Endothelial cell of umbilical vein (primary cell): ENCODE measurements around the gene MAML2. TPM values are rescaled to one million over a fixed set of nuclear protein-coding genes. Genes with fewer than 3 reads are reported as not detected.

Experiments
- BruUV-seq: library from RNA; stranded (reverse); fragments of 400-500 nt; replicated peaks from 2 replicates; lab custom pipeline; 2021; lab: Mats Ljungman, UMichigan
- CTCF ChIA-PET: fragments of 300-600, 350-600 bp; sonication (Branson Sonifier 250); formaldehyde crosslinking; loops from one replicate; lab custom pipeline; 2021; ENCODE audit warnings: antibody characterized with exemption, inconsistent platforms; lab: Charles Lee
- POLR2A ChIA-PET: fragments of 300-600, 350-600 bp; sonication (Branson Sonifier 250); formaldehyde crosslinking; loops from one replicate; lab custom pipeline; 2021; ENCODE audit warnings: antibody characterized with exemption, inconsistent platforms; lab: Charles Lee
- DNase-seq: peaks from one replicate; pipeline ENCODE4 v3.0.0-alpha.2; 2011; ENCODE audit warnings: low read depth, low spot score
- FAIRE-seq: peaks from 2 replicates; lab custom pipeline; 2011; peaks lifted over from hg19 to GRCh38; lab: Jason Lieb, UNC
- H2AFZ ChIP-seq: 2 replicates; pipeline ENCODE4 v1.6.0; 2012; ENCODE audit warnings: low read depth, low read length, control low read depth, inconsistent platforms
- H3K27ac ChIP-seq: 2 replicates; pipeline ENCODE4 v1.5.1; 2011; ENCODE audit warnings: low read depth, mild to moderate bottlenecking, control low read depth, low read length, moderate library complexity; ENCODE audit not compliant: insufficient read depth
- H3K27me3 ChIP-seq, 2 experiments: 2 replicates each; pipeline versions ENCODE4 v1.6.0 to v1.6.1; 2011; ENCODE audit warnings: low read length in 2 of 2, mixed read lengths in 1 of 2; ENCODE audit not compliant: control insufficient read depth in 2 of 2, insufficient read depth in 2 of 2
- H3K36me3 ChIP-seq, 2 experiments: 2 replicates in 1 of 2; 3 replicates in 1 of 2; pipeline ENCODE4 v1.5.1; 2011; ENCODE audit warnings: low read length in 2 of 2, mild to moderate bottlenecking in 1 of 2, moderate library complexity in 1 of 2; ENCODE audit not compliant: control insufficient read depth in 2 of 2, insufficient read depth in 2 of 2; ENCODE audit errors: extremely low read depth in 1 of 2
- H3K4me1 ChIP-seq: 3 replicates; pipeline ENCODE4 v1.5.1; 2011; ENCODE audit warnings: mild to moderate bottlenecking, low read length; ENCODE audit not compliant: control insufficient read depth, insufficient read depth; ENCODE audit errors: extremely low read depth
- H3K4me2 ChIP-seq: 2 replicates; pipeline ENCODE4 v1.6.1; 2011; ENCODE audit warnings: low read length, control low read depth, mixed read lengths; ENCODE audit not compliant: insufficient read depth
- H3K4me3 ChIP-seq, 3 experiments: fragments of 200-600 bp in 1 of 3; sonication (generic), shearing (Covaris generic) in 1 of 3; replicated peaks in 1 of 3; 2 replicates each; pipeline ENCODE4 v1.5.1; 2011 to 2016; ENCODE audit warnings: control low read depth in 3 of 3, low read length in 3 of 3, mild to moderate bottlenecking in 2 of 3, inconsistent platforms in 1 of 3, low read depth in 1 of 3, moderate library complexity in 1 of 3; ENCODE audit not compliant: insufficient read depth in 1 of 3
- H3K79me2 ChIP-seq: 2 replicates; pipeline ENCODE4 v1.6.0; 2012; ENCODE audit warnings: low read length, inconsistent platforms; ENCODE audit not compliant: control insufficient read depth, insufficient read depth
- H3K9ac ChIP-seq: replicated peaks from 2 replicates; pipeline ENCODE3; 2011; ENCODE audit warnings: low read length, control low read depth; ENCODE audit not compliant: insufficient read depth; ENCODE audit errors: extremely low read depth
- H3K9me1 ChIP-seq: replicated peaks from 3 replicates; pipeline ENCODE4 v1.6.0; 2011; ENCODE audit warnings: mild to moderate bottlenecking, low read length; ENCODE audit not compliant: control insufficient read depth, insufficient read depth; ENCODE audit errors: extremely low read depth
- H3K9me3 ChIP-seq: replicated peaks from 2 replicates; pipeline ENCODE4 v1.5.1; 2012; ENCODE audit warnings: low read length, inconsistent platforms; ENCODE audit not compliant: control insufficient read depth, insufficient read depth
- H4K20me1 ChIP-seq: replicated peaks from 2 replicates; pipeline ENCODE3; 2011; ENCODE audit warnings: mild to moderate bottlenecking, low read length; ENCODE audit not compliant: control insufficient read depth, insufficient read depth; ENCODE audit errors: extremely low read depth
- CTCF ChIP-seq, 2 donors: IDR thresholded peaks; 1 replicate in 1 of 2; 2 replicates in 1 of 2; pipeline ENCODE4 v1.5.1; 2011; ENCODE audit warnings: low read length in 2 of 2, mild to moderate bottlenecking in 2 of 2, moderate library complexity in 2 of 2, control low read depth in 1 of 2, inconsistent platforms in 1 of 2, low read depth in 1 of 2; ENCODE audit not compliant: insufficient read depth in 1 of 2; ENCODE audit errors: extremely low read depth in 1 of 2
- EZH2 ChIP-seq: IDR thresholded peaks from 2 replicates; pipeline ENCODE4 v1.6.1; 2012; ENCODE audit warnings: borderline replicate concordance, low read depth, mild to moderate bottlenecking, moderate library complexity, low read length, inconsistent platforms; ENCODE audit not compliant: severe bottlenecking
- FOS ChIP-seq: IDR thresholded peaks from 2 replicates; pipeline ENCODE4 v1.6.1; 2011; ENCODE audit warnings: mild to moderate bottlenecking, low read length, moderate library complexity, borderline replicate concordance; ENCODE audit not compliant: insufficient read depth
- GATA2 ChIP-seq: IDR thresholded peaks from 2 replicates; pipeline ENCODE4 v1.7.0; 2011; ENCODE audit warnings: low read depth, mild to moderate bottlenecking, moderate library complexity, mixed read lengths, low read length; ENCODE audit not compliant: insufficient read length, insufficient read depth
- JUN ChIP-seq: IDR thresholded peaks from 2 replicates; pipeline ENCODE4 v1.6.1; 2011; ENCODE audit warnings: borderline replicate concordance, low read depth; ENCODE audit not compliant: insufficient read length, insufficient read depth
- MAX ChIP-seq: IDR thresholded peaks from 2 replicates; pipeline ENCODE4 v1.6.1; 2011; ENCODE audit not compliant: insufficient read depth, insufficient read length
- MYC ChIP-seq: IDR thresholded peaks from one replicate; pipeline ENCODE4 v1.6.1; 2011; ENCODE audit warnings: mild to moderate bottlenecking, low read depth, low read length
- POLR2A ChIP-seq: IDR thresholded peaks from 2 replicates; pipeline ENCODE4 v1.6.1; 2012; ENCODE audit warnings: low read depth, mild to moderate bottlenecking, control low read depth, low read length
- POLR2AphosphoS5 ChIP-seq: IDR thresholded peaks from 2 replicates; pipeline ENCODE4 v1.6.1; 2012; ENCODE audit warnings: low read depth, mild to moderate bottlenecking, control low read depth, low read length, moderate library complexity; ENCODE audit not compliant: insufficient read depth
- dilution Hi-C: fragments of 300-500 bp; cut with MboI; formaldehyde crosslinking; loops from one replicate; pipeline ENCODE4 v1.15.0; 2019; ENCODE audit warnings: low sequenced_read_pairs; ENCODE audit not compliant: extremely low pct_ligation_motif_present
- intact Hi-C: fragments of 100-400 bp; cut with micrococcal nuclease; formaldehyde crosslinking; loops from one replicate; pipeline ENCODE4 v1.10.0; 2022
- polyA plus RNA-seq, 4 experiments: library from polyadenylated mRNA; depleted of rRNA in 3 of 4; stranded (reverse) in 3 of 4; unstranded in 1 of 4; fragments of >200 nt; gene quantifications; 2 replicates each; pipeline versions ENCODE4 v1.2.1 to v1.2.3, GENCODE V29; 2011 to 2012; ENCODE audit warnings: missing spikeins in 1 of 4
- total RNA-seq: library from RNA; stranded (reverse); gene quantifications from 2 replicates; pipeline ENCODE4 v1.2.3, GENCODE V29; 2021

MAML2 gene
- total and polyA plus RNA-seq, 2 donors (not counting 3 experiments of a cell fraction or from before 2014, with no cell fraction given), result 12.4 to 16.8 TPM

GRCh38 chr11:96101146-96101545, 241.8 kb downstream of the MAML2 start:
- TF ChIP-seq MAX (no peak), POLR2AphosphoS5 (no peak), GATA2 (no peak), EZH2 (no peak), CTCF (IDR thresholded peaks at IDR 0.05; ENCODE audit: extremely low read depth in 1 of 2, insufficient read depth in 1 of 2, low read depth in 1 of 2, low read length in 2 of 2) (no peak), FOS (no peak), POLR2A (no peak), MYC (no peak), JUN (no peak)
- H3K79me2 ChIP-seq, result no peaks in the 10 kb centered on the region
- H3K9ac ChIP-seq, result no peak overlapping the region
- ChIA-PET POLR2A (no interaction called here), CTCF (interaction anchor here (0.7 to 2.1 kb wide), 3 partner anchors 46 to 242 kb away, joined by 3 to 8 read pairs (median 5); partner anchors contain the start of gene MAML2)
- no peaks in the 10 kb centered on the region for H4K20me1 ChIP-seq
- FAIRE-seq (no peak), DNase-seq (no peak)
- dilution Hi-C loops, result no loop called here
- intact Hi-C loops, result loop anchor here (5.0 kb wide), 1 partner anchor 241 kb away; the partner anchor contains the start of gene MAML2
- H3K4me3 ChIP-seq, result no peak overlapping the region
- no peak overlapping the region for H3K27ac ChIP-seq
- H3K9me1 ChIP-seq, result no peaks in the 10 kb centered on the region
- H3K4me2 ChIP-seq, result no peak overlapping the region
- peaks cover 30% of the 10 kb centered on the region for H3K4me1 ChIP-seq
- H3K27me3 ChIP-seq, result no peaks in the 10 kb centered on the region
- BruUV-seq, result no TSS peak
- H3K36me3 ChIP-seq, result no peaks in the 10 kb centered on the region
- H3K9me3 ChIP-seq, result no peaks in the 10 kb centered on the region
- H2AFZ ChIP-seq, result no peak overlapping the region
